ENCODE results near the gene MTUS2.

MTUS2 gene

GRCh38 chr13:29542381-29542780 lies 722.2 kb downstream of the MTUS2 start:
- Histone ChIP-seq H3K9ac (ENCODE audit: low read length in 2 of 2) (no peak overlapping the region), H3K27ac (ENCODE audit: low read length) (no peak overlapping the region), H3K4me3 (ENCODE audit: low read length in 2 of 2) (no peak overlapping the region), H3K36me3 (ENCODE audit: control insufficient read depth in 2 of 2, insufficient read depth in 2 of 2, low read length in 2 of 2) (peaks cover 0 to 2% of the 10 kb centered on the region in 2 donors), H3K4me1 (ENCODE audit: control insufficient read depth, insufficient read depth, low read length) (peaks cover 33% of the 10 kb centered on the region), H3K9me3 (ENCODE audit: control insufficient read depth in 2 of 2, low read length in 2 of 2) (no peaks in the 10 kb centered on the region), H3K27me3 (ENCODE audit: control insufficient read depth in 1 of 2, insufficient read depth in 2 of 2, low read length in 2 of 2) (no peaks in the 10 kb centered on the region)

GRCh38 chr13:29543230-29544215 lies 723.4 kb downstream of the MTUS2 start:
- Histone ChIP-seq H3K27me3 (ENCODE audit: control insufficient read depth in 1 of 2, insufficient read depth in 2 of 2, low read length in 2 of 2) (no peaks in the 10 kb centered on the region), H3K36me3 (ENCODE audit: control insufficient read depth in 2 of 2, insufficient read depth in 2 of 2, low read length in 2 of 2) (peaks cover 0 to 2% of the 10 kb centered on the region in 2 donors), H3K9ac (ENCODE audit: low read length in 2 of 2) (no peak overlapping the region), H3K27ac (ENCODE audit: low read length) (no peak overlapping the region), H3K4me3 (ENCODE audit: low read length in 2 of 2) (no peak overlapping the region), H3K4me1 (ENCODE audit: control insufficient read depth, insufficient read depth, low read length) (peaks cover 24% of the 10 kb centered on the region), H3K9me3 (ENCODE audit: control insufficient read depth in 2 of 2, low read length in 2 of 2) (no peaks in the 10 kb centered on the region)

- H3K9ac ChIP-seq (ENCODE audit: low read length in 2 of 2), result no peak overlapping the region
- peaks cover 2 to 11% of the 10 kb centered on the region in 2 donors for H3K36me3 ChIP-seq (ENCODE audit: control insufficient read depth in 2 of 2, insufficient read depth in 2 of 2, low read length in 2 of 2)
Measured at GRCh38 chr13:29545988-29546387, 725.8 kb downstream of the MTUS2 start.

GRCh38 chr13:29546662-29547061 lies 726.5 kb downstream of the MTUS2 start:
- Histone ChIP-seq H3K27me3 (ENCODE audit: control insufficient read depth in 1 of 2, insufficient read depth in 2 of 2, low read length in 2 of 2) (no peaks in the 10 kb centered on the region), H3K36me3 (ENCODE audit: control insufficient read depth in 2 of 2, insufficient read depth in 2 of 2, low read length in 2 of 2) (peaks cover 4 to 11% of the 10 kb centered on the region in 2 donors), H3K9ac (ENCODE audit: low read length in 2 of 2) (no peak overlapping the region), H3K27ac (ENCODE audit: low read length) (no peak overlapping the region), H3K4me1 (ENCODE audit: control insufficient read depth, insufficient read depth, low read length) (peaks cover 5% of the 10 kb centered on the region), H3K9me3 (ENCODE audit: control insufficient read depth in 2 of 2, low read length in 2 of 2) (no peaks in the 10 kb centered on the region), H3K4me3 (ENCODE audit: low read length in 2 of 2) (no peak overlapping the region)

More at GRCh38 chr13:29545988-29546387, 725.8 kb downstream of the MTUS2 start:
- H3K27ac ChIP-seq (ENCODE audit: low read length), result no peak overlapping the region
- H3K9me3 ChIP-seq (ENCODE audit: control insufficient read depth in 2 of 2, low read length in 2 of 2), result no peaks in the 10 kb centered on the region
- H3K4me1 ChIP-seq (ENCODE audit: control insufficient read depth, insufficient read depth, low read length), result peaks cover 5% of the 10 kb centered on the region
- no peak overlapping the region for H3K4me3 ChIP-seq (ENCODE audit: low read length in 2 of 2)
- H3K27me3 ChIP-seq (ENCODE audit: control insufficient read depth in 1 of 2, insufficient read depth in 2 of 2, low read length in 2 of 2), result no peaks in the 10 kb centered on the region

GRCh38 chr13:29547153-29547552 lies 727.0 kb downstream of the MTUS2 start:
- no peaks in the 10 kb centered on the region for H3K9me3 ChIP-seq (ENCODE audit: control insufficient read depth in 2 of 2, low read length in 2 of 2)
- H3K27me3 ChIP-seq (ENCODE audit: control insufficient read depth in 1 of 2, insufficient read depth in 2 of 2, low read length in 2 of 2), result no peaks in the 10 kb centered on the region
- H3K4me1 ChIP-seq (ENCODE audit: control insufficient read depth, insufficient read depth, low read length), result peaks cover 5% of the 10 kb centered on the region
- H3K9ac ChIP-seq (ENCODE audit: low read length in 2 of 2), result no peak overlapping the region
- no peak overlapping the region for H3K4me3 ChIP-seq (ENCODE audit: low read length in 2 of 2)
- peaks cover 7 to 13% of the 10 kb centered on the region in 2 donors for H3K36me3 ChIP-seq (ENCODE audit: control insufficient read depth in 2 of 2, insufficient read depth in 2 of 2, low read length in 2 of 2)
- no peak overlapping the region for H3K27ac ChIP-seq (ENCODE audit: low read length)

GRCh38 chr13:29548722-29549121 lies 728.6 kb downstream of the MTUS2 start:
- Histone ChIP-seq H3K9me3 (ENCODE audit: control insufficient read depth in 2 of 2, low read length in 2 of 2) (no peaks in the 10 kb centered on the region), H3K27me3 (ENCODE audit: control insufficient read depth in 1 of 2, insufficient read depth in 2 of 2, low read length in 2 of 2) (no peaks in the 10 kb centered on the region), H3K4me1 (ENCODE audit: control insufficient read depth, insufficient read depth, low read length) (peaks cover 8% of the 10 kb centered on the region), H3K27ac (ENCODE audit: low read length) (no peak overlapping the region), H3K9ac (ENCODE audit: low read length in 2 of 2) (no peak overlapping the region), H3K4me3 (ENCODE audit: low read length in 2 of 2) (no peak overlapping the region), H3K36me3 (ENCODE audit: control insufficient read depth in 2 of 2, insufficient read depth in 2 of 2, low read length in 2 of 2) (peaks cover 7 to 20% of the 10 kb centered on the region in 2 donors)

GRCh38 chr13:29550430-29550988 lies 730.4 kb downstream of the MTUS2 start:
- Histone ChIP-seq H3K9ac (ENCODE audit: low read length in 2 of 2) (no peak overlapping the region), H3K9me3 (ENCODE audit: control insufficient read depth in 2 of 2, low read length in 2 of 2) (no peaks in the 10 kb centered on the region), H3K4me3 (ENCODE audit: low read length in 2 of 2) (no peak overlapping the region), H3K36me3 (ENCODE audit: control insufficient read depth in 2 of 2, insufficient read depth in 2 of 2, low read length in 2 of 2) (peaks cover 7 to 20% of the 10 kb centered on the region in 2 donors), H3K4me1 (ENCODE audit: control insufficient read depth, insufficient read depth, low read length) (peaks cover 8% of the 10 kb centered on the region), H3K27me3 (ENCODE audit: control insufficient read depth in 1 of 2, insufficient read depth in 2 of 2, low read length in 2 of 2) (no peaks in the 10 kb centered on the region), H3K27ac (ENCODE audit: low read length) (no peak overlapping the region)

- Histone ChIP-seq H3K27ac (ENCODE audit: low read length) (no peak overlapping the region), H3K27me3 (ENCODE audit: control insufficient read depth in 1 of 2, insufficient read depth in 2 of 2, low read length in 2 of 2) (no peaks in the 10 kb centered on the region), H3K4me1 (ENCODE audit: control insufficient read depth, insufficient read depth, low read length) (peaks cover 3% of the 10 kb centered on the region), H3K4me3 (ENCODE audit: low read length in 2 of 2) (no peak overlapping the region), H3K9me3 (ENCODE audit: control insufficient read depth in 2 of 2, low read length in 2 of 2) (no peaks in the 10 kb centered on the region), H3K36me3 (ENCODE audit: control insufficient read depth in 2 of 2, insufficient read depth in 2 of 2, low read length in 2 of 2) (peaks cover 4 to 20% of the 10 kb centered on the region in 2 donors), H3K9ac (ENCODE audit: low read length in 2 of 2) (no peak overlapping the region)
Measured at GRCh38 chr13:29551214-29551613, 731.1 kb downstream of the MTUS2 start.

All from stomach smooth muscle (tissue), 2 donors.